Inflammatory macrophage treated with lipopolysaccharide for 4 hours (primary cell): ENCODE data around the gene OPN1LW.
"Not testable (repeated sequence)": the region's sequence is repeated elsewhere in the genome, so short reads cannot be mapped to it uniquely, and the experiment has no call there.

ENCODE experiments used
- DNase-seq: peaks from one replicate; pipeline ENCODE4 v3.0.0-alpha.2; 2020

The OPN1LW gene

DNA sequence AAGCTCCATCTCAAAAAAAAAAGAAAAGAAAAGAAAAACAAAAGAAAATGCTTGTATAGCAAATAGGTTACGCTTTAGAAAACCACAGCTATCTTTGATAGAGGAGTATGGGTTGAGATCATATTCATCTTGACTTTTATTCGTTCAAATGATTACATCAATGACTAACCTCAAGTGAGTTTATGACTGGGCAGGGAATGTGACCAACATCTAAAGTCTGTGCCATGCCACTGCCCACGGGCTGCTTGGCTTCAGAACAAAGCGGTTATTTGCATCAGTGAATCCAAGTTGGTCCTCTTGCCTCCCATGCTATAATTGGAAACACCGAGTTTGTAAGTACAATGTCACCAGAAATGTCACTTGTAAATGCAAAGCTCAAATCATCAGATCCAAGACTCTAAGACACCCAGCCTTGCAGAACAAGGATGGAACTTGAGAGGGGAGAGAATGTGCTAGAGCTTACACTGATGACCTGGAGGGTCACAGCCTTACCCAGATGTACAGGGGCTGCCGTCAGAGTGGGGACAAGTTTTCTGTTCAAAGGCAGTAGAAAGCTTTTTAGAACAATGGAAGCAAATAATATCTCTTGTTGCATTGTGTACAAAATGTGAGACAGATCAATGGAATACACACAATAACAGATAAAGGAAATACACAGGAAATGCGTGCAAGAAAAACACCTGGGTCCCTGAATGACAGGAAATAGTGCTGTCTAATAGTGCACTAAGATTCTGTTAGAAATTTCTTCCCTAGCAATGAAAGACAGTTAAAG is 8.4 kb upstream of the OPN1LW start:
- no peak for DNase-seq

DNA sequence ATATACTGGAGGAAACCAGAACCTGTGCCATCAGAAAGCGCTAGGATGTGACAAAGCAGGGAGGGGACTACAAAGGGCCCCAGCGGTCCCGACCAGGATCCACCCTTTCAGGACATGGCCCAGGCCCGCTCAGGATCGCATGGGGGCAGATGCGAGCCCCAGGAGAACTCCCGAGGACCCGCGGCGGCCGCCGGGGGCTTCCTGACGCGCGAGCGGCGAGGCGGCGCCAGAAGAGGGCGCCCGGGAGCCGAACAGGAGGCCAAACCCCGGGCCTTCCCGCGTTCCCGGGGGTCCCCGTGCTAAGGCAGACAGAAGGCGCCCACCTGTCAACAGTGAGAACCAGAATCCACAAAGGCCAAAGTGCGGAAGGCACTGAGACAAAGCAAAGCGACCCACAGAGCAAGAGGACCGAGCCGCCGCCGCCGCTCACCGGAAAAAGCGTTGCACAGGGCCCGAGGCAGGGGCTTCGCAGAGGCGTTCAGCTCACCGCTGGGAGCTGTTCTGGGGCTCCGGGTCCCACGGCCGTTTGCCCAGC is 7.3 kb upstream of the OPN1LW start:
- peak; percentile 54 for DNase-seq

DNA sequence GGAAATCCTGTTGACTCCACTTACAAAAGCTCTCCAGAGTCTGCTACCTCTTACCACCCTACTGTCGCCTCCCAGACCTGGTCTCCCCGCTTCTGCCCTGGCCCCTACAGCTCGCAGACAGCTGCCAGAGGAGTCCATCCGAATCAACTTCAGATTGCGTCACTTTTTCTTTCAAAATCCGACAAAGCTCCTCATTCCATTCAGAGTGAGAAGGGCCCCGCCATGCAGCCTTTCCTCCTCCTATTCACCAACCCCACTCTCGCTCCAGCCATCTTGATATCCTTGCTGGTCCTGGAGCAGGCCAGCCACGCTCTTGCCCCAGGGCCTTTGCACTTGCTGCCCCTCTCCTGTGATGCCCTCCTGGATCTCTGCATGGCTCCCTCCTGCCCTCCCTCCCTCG is 5.2 kb upstream of the OPN1LW start:
- DNase-seq = no peak

DNA sequence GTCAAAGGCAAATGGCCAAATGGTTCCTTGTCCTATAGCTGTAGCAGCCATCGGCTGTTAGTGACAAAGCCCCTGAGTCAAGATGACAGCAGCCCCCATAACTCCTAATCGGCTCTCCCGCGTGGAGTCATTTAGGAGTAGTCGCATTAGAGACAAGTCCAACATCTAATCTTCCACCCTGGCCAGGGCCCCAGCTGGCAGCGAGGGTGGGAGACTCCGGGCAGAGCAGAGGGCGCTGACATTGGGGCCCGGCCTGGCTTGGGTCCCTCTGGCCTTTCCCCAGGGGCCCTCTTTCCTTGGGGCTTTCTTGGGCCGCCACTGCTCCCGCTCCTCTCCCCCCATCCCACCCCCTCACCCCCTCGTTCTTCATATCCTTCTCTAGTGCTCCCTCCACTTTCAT is 3.8 kb upstream of the OPN1LW start:
- DNase-seq = no peak

DNA sequence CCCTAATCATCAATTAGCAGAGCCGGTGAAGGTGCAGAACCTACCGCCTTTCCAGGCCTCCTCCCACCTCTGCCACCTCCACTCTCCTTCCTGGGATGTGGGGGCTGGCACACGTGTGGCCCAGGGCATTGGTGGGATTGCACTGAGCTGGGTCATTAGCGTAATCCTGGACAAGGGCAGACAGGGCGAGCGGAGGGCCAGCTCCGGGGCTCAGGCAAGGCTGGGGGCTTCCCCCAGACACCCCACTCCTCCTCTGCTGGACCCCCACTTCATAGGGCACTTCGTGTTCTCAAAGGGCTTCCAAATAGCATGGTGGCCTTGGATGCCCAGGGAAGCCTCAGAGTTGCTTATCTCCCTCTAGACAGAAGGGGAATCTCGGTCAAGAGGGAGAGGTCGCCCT is 3.3 kb upstream of the OPN1LW start:
- DNase-seq = no peak

DNA sequence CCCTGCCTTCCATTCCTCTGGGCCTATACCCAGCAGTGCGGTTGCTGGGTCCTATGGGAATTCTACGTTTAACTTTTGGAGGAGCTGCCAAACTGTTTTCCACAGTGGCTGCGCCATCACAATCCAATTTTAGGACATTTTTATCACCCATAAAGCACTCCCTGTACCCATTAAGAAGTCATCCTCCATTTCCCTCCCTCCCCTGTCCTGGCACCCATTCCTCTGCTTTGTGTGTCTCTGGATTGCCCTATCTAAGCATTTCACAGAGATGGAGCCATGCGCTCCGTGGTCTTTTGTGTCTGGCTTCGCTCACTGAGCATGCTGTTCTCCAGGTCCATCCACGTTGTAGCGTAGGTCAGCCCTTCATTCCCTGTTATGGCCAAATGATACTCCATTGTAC is 1.7 kb upstream of the OPN1LW start:
- no peak for DNase-seq

DNA sequence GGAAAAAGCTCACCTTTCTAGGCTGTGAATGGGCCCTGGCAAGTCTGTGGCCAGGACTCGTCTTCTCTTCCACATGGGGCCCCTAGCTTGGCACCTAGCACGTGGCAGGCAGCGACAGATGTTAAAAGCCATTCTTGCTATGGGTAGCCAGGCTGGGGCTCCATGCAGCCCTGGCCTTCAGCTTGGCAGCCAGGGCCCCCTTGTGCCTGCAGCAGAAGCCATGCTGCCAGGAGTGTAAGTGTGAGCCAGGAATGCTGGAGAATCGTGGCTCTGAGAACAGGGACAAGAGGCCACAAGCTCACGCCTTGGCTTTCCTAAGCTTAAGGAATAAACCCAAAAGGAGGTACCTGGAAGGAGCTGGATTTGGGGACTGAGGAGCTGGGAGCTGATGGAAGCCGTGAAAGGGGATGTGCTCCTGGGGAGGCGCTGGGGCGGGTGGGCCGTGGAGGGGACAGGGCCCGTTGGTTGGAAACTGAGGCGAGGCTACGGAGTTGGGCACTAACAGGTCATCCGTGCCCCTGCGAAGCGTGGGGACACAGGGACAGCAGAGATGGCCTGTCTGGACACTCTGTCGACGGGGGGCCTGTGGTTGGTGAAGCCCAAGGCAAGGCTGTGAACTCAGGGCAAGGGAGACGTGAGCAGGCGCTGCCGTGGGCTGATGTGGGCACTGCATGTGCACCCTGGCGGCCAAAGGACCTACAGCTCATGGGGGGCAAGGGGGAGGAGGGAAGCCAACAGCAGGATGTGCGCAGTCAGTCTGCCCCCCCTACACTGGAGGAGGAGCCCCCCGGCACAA is 895 bp upstream of the OPN1LW start:
- DNase-seq = no peak

DNA sequence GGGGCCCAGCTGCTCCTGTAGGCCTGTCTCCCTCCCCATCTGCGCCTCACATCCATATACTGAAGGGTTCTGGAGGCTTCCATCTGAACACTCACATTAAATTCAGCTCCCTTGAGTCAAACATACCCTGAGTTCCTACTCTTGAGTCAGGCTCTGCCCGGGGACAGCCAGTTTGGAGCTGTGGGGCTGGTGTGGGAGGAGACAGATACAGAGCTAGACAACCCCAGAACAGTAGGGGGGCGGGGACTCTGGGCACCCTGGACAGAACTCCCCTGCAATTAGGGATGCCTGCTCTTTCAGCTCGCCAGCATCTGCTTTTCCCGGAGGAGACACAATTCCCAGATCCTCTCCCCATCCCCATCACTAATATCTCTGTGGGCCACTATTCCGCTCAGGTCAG is 7.0 kb downstream of the OPN1LW start:
- DNase-seq = not testable (repeated sequence)

DNA sequence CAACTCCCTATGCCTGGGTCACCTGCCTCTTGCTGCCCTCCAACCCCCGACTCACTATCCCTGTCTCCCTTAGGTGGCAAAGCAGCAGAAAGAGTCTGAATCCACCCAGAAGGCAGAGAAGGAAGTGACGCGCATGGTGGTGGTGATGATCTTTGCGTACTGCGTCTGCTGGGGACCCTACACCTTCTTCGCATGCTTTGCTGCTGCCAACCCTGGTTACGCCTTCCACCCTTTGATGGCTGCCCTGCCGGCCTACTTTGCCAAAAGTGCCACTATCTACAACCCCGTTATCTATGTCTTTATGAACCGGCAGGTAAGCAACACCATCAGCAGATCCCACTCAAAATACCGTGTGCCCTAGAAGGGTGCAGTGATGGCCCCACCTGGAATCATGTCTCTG is 12.2 kb downstream of the OPN1LW start:
- DNase-seq = not testable (repeated sequence)

DNA sequence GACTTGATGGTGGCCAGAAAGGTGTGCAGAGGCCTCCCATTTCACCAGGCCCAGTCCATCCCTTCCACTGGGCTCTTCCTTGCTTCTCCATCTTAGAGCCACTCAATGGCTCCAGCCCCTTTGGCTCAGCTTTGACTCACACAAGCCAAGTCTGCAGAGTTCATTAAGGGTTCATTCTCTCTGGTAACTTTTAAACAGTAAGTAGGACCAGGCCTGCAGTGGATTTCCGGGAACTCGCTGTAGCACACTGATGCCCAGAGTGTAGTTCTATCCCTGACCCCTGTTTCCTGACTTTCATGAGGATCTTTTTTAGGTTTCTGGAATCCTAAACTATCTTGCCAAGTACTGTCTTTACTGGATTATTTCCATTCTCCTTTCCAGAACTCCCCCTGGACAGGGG is 13.2 kb downstream of the OPN1LW start:
- not testable (repeated sequence) for DNase-seq

DNA sequence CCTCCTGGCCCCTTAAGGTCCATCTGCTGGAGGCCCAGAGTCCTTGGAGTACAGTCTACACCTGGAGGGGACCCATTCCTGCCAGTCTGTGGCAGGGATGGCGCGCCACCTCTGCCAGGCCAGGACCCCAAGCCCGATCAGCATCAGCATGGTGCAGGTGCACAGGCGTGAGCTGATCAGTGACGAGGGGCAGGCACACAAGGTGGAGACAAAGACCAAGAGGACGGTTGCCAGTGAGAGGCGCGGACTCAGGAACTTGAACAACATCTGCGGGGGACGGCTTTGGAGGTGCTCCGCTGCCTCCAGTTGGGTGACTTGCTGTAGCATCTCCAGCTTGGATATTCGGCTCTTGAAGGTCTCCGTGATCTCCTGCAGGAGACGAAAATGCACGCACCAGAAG is 15.3 kb downstream of the OPN1LW start:
- DNase-seq = not testable (repeated sequence)

DNA sequence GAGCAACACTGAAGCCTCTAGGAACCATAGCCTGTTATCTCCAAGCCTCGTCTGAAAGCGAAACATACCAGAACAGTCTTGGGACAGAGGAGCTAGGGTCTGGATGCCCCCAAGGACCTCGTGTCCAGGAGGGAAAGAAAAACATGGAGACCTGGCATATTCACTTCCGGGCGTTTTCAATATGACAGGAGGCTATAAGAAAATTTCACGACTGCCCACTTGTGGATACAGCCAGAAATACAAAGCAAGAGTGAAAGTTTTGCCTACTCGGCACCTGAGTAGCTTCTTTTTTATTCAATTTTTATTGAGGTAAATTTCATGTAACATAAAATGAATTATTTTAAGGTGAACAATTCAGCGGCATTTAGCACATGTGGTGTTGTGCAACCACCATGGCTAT is 20.9 kb downstream of the OPN1LW start:
- not testable (repeated sequence) for DNase-seq

DNA sequence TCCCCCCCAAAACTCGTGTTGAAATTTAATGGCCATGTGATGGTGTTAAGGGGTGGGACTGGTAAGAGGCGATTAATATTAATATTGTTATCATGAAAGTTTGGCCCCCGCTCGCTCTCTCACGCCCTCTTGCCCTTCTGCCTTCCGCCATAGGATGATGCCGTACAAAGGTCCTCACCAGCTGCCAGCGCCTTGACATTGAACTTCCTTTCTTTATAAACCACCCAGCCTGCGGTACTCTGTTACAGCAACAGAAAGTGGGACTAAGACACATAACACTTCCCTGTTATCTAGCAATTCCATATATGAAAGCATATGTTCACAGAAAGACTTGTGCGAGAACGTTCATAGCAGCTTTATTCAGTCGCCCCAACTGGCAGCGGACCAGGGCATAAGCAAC is 24.3 kb downstream of the OPN1LW start:
- DNase-seq = not testable (repeated sequence)

DNA sequence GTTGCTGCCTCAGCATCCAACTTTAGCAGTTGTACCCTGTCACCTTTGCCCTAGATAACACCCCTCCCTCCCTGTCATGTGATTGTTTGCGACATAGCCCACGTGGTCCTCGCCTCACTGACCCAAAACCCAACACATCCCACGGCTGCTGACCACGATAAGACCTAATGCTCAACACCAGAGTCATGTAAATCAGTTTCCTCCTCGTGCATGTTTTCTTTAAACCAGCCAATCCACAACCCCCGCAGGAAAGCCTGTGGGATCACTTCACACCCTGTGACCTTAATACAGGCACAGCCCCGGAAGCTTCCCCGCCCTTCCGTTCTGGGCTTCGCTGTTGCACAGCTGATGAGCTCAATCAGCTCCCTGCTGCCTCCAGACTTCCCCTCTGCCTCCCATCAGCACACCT is 28.5 kb downstream of the OPN1LW start:
- DNase-seq = not testable (repeated sequence)

DNA sequence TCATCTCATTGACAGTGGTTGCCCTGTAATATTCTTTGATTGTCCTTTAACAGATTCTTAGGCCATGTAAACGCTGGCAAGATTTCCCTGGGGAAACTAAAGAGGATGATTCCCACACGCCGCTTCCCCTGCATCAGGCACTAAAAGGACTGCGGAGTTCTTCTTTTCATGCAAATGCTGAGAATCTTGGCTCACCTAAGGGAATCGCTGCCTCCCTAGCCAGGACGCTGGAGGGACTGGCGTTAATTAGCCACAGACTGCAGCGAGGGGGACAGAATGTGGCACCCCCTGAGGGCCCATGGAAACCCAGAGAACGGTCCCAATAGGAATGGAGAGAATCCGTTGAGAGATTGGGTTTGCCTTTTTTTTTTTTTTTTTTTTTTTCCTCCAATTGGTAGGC is 30.3 kb downstream of the OPN1LW start:
- DNase-seq = not testable (repeated sequence)

DNA sequence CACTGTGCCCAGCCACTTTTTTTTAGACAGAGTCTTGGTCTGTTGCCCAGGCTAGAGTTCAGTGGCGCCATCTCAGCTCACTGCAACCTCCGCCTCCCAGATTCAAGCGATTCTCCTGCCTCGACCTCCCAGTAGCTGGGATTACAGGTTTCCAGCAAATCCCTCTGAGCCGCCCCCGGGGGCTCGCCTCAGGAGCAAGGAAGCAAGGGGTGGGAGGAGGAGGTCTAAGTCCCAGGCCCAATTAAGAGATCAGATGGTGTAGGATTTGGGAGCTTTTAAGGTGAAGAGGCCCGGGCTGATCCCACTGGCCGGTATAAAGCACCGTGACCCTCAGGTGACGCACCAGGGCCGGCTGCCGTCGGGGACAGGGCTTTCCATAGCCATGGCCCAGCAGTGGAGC is 38.3 kb downstream of the OPN1LW start, which contains the start of gene OPN1MW:
OPN1MW (plus strand) TSS at position 301 of the 400 bp plus-strand sequence; CDS start at position 383, 82 bp downstream.
- not testable (repeated sequence) for DNase-seq

DNA sequence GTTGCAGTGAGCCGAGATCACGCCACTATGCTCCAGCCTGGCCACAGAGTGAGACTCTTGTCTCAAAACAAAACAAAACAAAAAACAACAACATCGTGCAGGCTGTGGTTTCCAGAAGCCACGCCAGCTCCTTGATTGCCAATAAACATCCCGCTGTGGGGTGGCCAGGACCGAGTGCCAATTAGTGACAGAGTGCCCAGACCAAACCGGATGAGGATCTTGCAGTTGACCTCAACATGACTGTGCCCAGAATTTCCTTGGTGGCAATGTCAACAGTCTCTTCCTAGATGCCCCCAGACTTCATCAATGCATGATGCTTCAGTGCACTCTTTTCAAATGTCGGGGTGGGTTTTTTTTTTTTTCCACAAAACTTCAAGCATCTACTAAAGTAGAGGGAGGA is 39.8 kb downstream of the OPN1LW start:
- DNase-seq = not testable (repeated sequence)

DNA sequence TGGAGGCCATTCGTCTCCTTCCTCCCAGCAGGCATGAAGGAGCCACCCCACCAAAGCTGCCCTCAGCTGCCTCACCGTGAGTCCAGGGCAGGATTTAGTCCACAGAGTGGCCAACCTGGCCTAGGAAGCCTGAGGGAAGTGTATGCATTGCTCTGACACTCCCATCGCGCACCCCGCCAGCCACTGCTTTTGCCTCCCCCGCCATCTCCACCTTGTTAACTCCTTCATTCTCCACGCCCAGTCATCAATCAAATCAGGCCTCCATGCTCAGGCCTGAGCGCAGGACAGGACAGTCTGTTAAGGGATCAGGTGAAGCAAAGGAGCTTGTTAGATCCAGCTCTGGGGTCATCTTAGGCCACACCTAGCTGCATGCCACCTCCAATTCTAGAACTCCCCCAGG is 48.8 kb downstream of the OPN1LW start:
- not testable (repeated sequence) for DNase-seq

DNA sequence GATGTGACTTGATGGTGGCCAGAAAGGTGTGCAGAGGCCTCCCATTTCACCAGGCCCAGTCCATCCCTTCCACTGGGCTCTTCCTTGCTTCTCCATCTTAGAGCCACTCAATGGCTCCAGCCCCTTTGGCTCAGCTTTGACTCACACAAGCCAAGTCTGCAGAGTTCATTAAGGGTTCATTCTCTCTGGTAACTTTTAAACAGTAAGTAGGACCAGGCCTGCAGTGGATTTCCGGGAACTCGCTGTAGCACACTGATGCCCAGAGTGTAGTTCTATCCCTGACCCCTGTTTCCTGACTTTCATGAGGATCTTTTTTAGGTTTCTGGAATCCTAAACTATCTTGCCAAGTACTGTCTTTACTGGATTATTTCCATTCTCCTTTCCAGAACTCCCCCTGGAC is 50.3 kb downstream of the OPN1LW start:
- DNase-seq = not testable (repeated sequence)

DNA sequence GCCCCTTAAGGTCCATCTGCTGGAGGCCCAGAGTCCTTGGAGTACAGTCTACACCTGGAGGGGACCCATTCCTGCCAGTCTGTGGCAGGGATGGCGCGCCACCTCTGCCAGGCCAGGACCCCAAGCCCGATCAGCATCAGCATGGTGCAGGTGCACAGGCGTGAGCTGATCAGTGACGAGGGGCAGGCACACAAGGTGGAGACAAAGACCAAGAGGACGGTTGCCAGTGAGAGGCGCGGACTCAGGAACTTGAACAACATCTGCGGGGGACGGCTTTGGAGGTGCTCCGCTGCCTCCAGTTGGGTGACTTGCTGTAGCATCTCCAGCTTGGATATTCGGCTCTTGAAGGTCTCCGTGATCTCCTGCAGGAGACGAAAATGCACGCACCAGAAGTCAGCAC is 52.4 kb downstream of the OPN1LW start:
- not testable (repeated sequence) for DNase-seq
